MM.1S (cell line): Measurements from ENCODE around the gene TNPO3.

ENCODE experiments used
- EZH2 ChIP-seq: fragments of 300-600 bp; sonication (generic); optimal IDR thresholded peaks from 2 replicates; pipeline ENCODE3; 2017; ENCODE audit warnings: low read depth, mild to moderate bottlenecking, antibody characterized with exemption, low read length, mixed read lengths
- EZH2phosphoT487 ChIP-seq: fragments of 300-600 bp; sonication (generic); IDR thresholded peaks from 2 replicates; pipeline ENCODE4 v1.6.1; 2018; ENCODE audit warnings: antibody characterized with exemption, low read length
- TF ChIP-seq, protein P1 (sequence below): fragments of 300-600 bp; sonication (generic); IDR thresholded peaks from 2 replicates; pipeline ENCODE4 v1.5.1; 2016; ENCODE audit warnings: antibody characterized with exemption, low read length, mixed read lengths

DNA sequence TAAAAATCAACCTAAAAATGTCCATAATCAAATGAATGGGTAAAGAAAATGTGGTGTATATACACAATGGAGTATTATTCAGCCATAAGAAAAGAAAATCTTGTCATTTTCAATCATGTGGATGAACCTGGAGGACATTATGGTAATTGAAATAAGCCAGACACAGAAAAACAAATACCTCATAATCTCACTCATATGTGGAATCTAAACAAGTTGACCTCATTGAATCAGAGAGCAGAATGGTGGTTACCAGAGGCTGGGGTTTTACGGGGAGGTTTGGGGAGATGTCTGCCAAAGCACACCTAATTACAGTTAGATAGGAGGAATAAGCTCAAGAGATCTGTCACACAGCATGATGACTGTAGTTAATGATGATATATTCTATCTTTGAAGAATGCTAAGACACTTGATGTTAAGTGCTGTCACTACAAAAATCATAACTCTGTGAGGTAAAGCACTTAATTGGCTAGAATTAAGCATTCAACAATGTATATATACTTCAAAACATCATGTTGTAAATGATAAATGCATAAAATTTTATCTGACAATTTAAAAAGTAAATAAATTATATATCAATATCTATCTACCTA lies 39.1 kb upstream of the TNPO3 start:
- TF ChIP-seq, protein P1, sequence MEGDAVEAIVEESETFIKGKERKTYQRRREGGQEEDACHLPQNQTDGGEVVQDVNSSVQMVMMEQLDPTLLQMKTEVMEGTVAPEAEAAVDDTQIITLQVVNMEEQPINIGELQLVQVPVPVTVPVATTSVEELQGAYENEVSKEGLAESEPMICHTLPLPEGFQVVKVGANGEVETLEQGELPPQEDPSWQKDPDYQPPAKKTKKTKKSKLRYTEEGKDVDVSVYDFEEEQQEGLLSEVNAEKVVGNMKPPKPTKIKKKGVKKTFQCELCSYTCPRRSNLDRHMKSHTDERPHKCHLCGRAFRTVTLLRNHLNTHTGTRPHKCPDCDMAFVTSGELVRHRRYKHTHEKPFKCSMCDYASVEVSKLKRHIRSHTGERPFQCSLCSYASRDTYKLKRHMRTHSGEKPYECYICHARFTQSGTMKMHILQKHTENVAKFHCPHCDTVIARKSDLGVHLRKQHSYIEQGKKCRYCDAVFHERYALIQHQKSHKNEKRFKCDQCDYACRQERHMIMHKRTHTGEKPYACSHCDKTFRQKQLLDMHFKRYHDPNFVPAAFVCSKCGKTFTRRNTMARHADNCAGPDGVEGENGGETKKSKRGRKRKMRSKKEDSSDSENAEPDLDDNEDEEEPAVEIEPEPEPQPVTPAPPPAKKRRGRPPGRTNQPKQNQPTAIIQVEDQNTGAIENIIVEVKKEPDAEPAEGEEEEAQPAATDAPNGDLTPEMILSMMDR: no peak
- TF ChIP-seq EZH2 (no peak), EZH2phosphoT487 (no peak)
